Hindlimb muscle (tissue), 1 donor: ENCODE data around the gene CHPT1. TPM values are rescaled to one million over a fixed set of nuclear protein-coding genes. Genes with fewer than 3 reads are reported as not detected.
"Not testable (repeated sequence)": the region's sequence is repeated elsewhere in the genome, so short reads cannot be mapped to it uniquely, and the experiment has no call there.

Experiments used
- DNase-seq: peaks from one replicate; pipeline ENCODE4 v3.0.0-alpha.2; 2013
- polyA plus RNA-seq: library from polyadenylated mRNA; unstranded; fragments of 120-200 nt; gene quantifications from one replicate; pipeline ENCODE4 v1.2.1, GENCODE V29; 2013; ENCODE audit not compliant: insufficient read length

The CHPT1 gene
- polyA plus RNA-seq, 1 donor = 27.9 TPM

- no peak for DNase-seq
Measured at GRCh38 chr12:101727098-101727497, 29.7 kb downstream of the CHPT1 start.

- no peak for DNase-seq
Measured at GRCh38 chr12:101729842-101730241, 32.4 kb downstream of the CHPT1 start.

GRCh38 chr12:101732318-101732717 lies 34.9 kb downstream of the CHPT1 start:
- no peak for DNase-seq

GRCh38 chr12:101733166-101733565 lies 35.7 kb downstream of the CHPT1 start:
- DNase-seq = no peak

- DNase-seq = not testable (repeated sequence)
Measured at GRCh38 chr12:101734482-101734881, 37.0 kb downstream of the CHPT1 start.

GRCh38 chr12:101737476-101737875 lies 40.0 kb downstream of the CHPT1 start:
- no peak for DNase-seq

- DNase-seq = no peak
Measured at GRCh38 chr12:101738920-101739665, 41.7 kb downstream of the CHPT1 start, which contains the start of gene SYCP3. Gene SYCP3 (minus strand): TSS chr12:101739462. CDS start chr12:101737935, 1,527 bp downstream.

- DNase-seq = no peak
Measured at GRCh38 chr12:101740566-101740965, 43.1 kb downstream of the CHPT1 start.

- no peak for DNase-seq
Measured at GRCh38 chr12:101740980-101741379, 43.5 kb downstream of the CHPT1 start.

- peak; percentile 11 for DNase-seq
Measured at GRCh38 chr12:101743242-101743641, 45.8 kb downstream of the CHPT1 start.

GRCh38 chr12:101743724-101744472 lies 46.5 kb downstream of the CHPT1 start:
- no peak for DNase-seq

GRCh38 chr12:101745481-101745880 lies 48.0 kb downstream of the CHPT1 start:
- no peak for DNase-seq

- no peak for DNase-seq
Measured at GRCh38 chr12:101746196-101746595, 48.8 kb downstream of the CHPT1 start.

- DNase-seq = no peak
Measured at GRCh38 chr12:101746661-101747060, 49.2 kb downstream of the CHPT1 start.

- DNase-seq = no peak
Measured at GRCh38 chr12:101747697-101748096, 50.3 kb downstream of the CHPT1 start.

GRCh38 chr12:101748907-101749306 lies 51.5 kb downstream of the CHPT1 start:
- DNase-seq = no peak

GRCh38 chr12:101749657-101750056 lies 52.2 kb downstream of the CHPT1 start:
- no peak for DNase-seq

GRCh38 chr12:101750152-101750551 lies 52.7 kb downstream of the CHPT1 start:
- no peak for DNase-seq

GRCh38 chr12:101759396-101760047 lies 62.1 kb downstream of the CHPT1 start:
- DNase-seq = no peak

- no peak for DNase-seq
Measured at GRCh38 chr12:101761350-101761749, 63.9 kb downstream of the CHPT1 start.

- DNase-seq = no peak
Measured at GRCh38 chr12:101761781-101762180, 64.3 kb downstream of the CHPT1 start.

- no peak for DNase-seq
Measured at GRCh38 chr12:101763246-101763931, 65.9 kb downstream of the CHPT1 start.
